MCF 10A (cell line): Measurements from ENCODE around the gene CDH12. TPM values are rescaled to one million over a fixed set of nuclear protein-coding genes. Genes with fewer than 3 reads are reported as not detected.

Experiments
- BruUV-seq: library from RNA; stranded (reverse); fragments of 400-500 nt; replicated peaks from 2 replicates; lab custom pipeline; 2021; lab: Mats Ljungman, UMichigan
- CTCF ChIA-PET: fragments of 300-600 bp; sonication (Branson Sonifier 250); formaldehyde crosslinking; extraction: SDS; loops from one replicate; lab custom pipeline; 2021; ENCODE audit warnings: antibody characterized with exemption, inconsistent platforms; lab: Yijun Ruan, JAX
- POLR2A ChIA-PET: fragments of 300-600, 350-650 bp; sonication (Branson Sonifier 250); formaldehyde crosslinking; extraction: SDS; loops from one replicate; lab custom pipeline; 2020; ENCODE audit warnings: antibody characterized with exemption, inconsistent platforms; lab: Yijun Ruan, JAX
- DNase-seq: peaks from one replicate; pipeline ENCODE4 v3.0.0-alpha.2; 2018; ENCODE audit not compliant: unreplicated experiment
- H3K27ac Mint-ChIP-seq: one replicate; pipeline ENCODE4 v1.8.0; 2022; ENCODE audit warnings: mild to moderate bottlenecking, low read depth, mixed read lengths; ENCODE audit not compliant: unreplicated experiment
- H3K27me3 Mint-ChIP-seq: one replicate; pipeline ENCODE4 v1.8.0; 2022; ENCODE audit warnings: mixed read lengths; ENCODE audit not compliant: insufficient read depth, unreplicated experiment
- H3K36me3 Mint-ChIP-seq: one replicate; pipeline ENCODE4 v1.8.0; 2022; ENCODE audit warnings: mild to moderate bottlenecking, moderate library complexity, mixed read lengths; ENCODE audit not compliant: insufficient read depth, unreplicated experiment
- H3K4me1 Mint-ChIP-seq: one replicate; pipeline ENCODE4 v1.8.0; 2022; ENCODE audit warnings: mixed read lengths; ENCODE audit not compliant: insufficient read depth, unreplicated experiment
- H3K4me3 Mint-ChIP-seq: one replicate; pipeline ENCODE4 v1.8.0; 2022; ENCODE audit warnings: mild to moderate bottlenecking, moderate library complexity, mixed read lengths; ENCODE audit not compliant: unreplicated experiment
- H3K9me3 Mint-ChIP-seq: one replicate; pipeline ENCODE4 v1.8.0; 2022; ENCODE audit warnings: mixed read lengths; ENCODE audit not compliant: unreplicated experiment
- intact Hi-C: fragments of 100-400 bp; cut with micrococcal nuclease; formaldehyde crosslinking; loops from 2 replicates; pipeline ENCODE4 v1.14.1; 2022
- total RNA-seq: library from RNA; stranded (reverse); gene quantifications from 2 replicates; pipeline ENCODE4 v1.2.3, GENCODE V29; 2022
- TF ChIP-seq, protein P1 (sequence below): fragments of 200-600 bp; IDR thresholded peaks from one replicate; pipeline ENCODE4 v1.8.0; 2022; ENCODE audit warnings: antibody characterized with exemption, mild to moderate bottlenecking; ENCODE audit not compliant: unreplicated experiment

CDH12 gene
- total RNA-seq, 1 experiment from 2014 or later: not detected

DNA sequence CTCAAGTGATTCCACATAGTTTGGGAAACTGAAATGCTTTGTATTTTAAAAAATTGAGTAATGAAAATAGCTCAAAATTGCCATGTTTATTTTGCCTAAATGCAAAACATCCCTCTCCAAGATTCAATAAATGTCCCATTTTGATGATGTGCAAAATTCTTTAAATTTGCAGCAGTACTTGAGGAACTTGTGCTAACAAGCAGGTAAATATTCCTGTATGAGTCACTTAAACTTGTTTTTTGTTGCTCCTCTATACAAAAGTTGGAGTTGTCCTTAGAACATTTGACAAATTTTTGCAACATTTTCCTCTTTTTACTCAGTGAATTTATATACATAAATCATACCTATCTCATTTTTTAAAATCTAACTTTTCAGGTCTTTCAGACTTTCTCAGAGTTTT is 280.2 kb downstream of the CDH12 start:
- Mint-ChIP-seq H3K4me3 (no peak overlapping the region), H3K4me1 (no peaks in the 10 kb centered on the region), H3K9me3 (no peaks in the 10 kb centered on the region), H3K36me3 (no peaks in the 10 kb centered on the region), H3K27me3 (no peaks in the 10 kb centered on the region), H3K27ac (no peak overlapping the region)
- intact Hi-C loops: no loop called here
- ChIA-PET CTCF (no interaction called here), POLR2A (no interaction called here)
- no peak for DNase-seq
- TF ChIP-seq, protein P1, sequence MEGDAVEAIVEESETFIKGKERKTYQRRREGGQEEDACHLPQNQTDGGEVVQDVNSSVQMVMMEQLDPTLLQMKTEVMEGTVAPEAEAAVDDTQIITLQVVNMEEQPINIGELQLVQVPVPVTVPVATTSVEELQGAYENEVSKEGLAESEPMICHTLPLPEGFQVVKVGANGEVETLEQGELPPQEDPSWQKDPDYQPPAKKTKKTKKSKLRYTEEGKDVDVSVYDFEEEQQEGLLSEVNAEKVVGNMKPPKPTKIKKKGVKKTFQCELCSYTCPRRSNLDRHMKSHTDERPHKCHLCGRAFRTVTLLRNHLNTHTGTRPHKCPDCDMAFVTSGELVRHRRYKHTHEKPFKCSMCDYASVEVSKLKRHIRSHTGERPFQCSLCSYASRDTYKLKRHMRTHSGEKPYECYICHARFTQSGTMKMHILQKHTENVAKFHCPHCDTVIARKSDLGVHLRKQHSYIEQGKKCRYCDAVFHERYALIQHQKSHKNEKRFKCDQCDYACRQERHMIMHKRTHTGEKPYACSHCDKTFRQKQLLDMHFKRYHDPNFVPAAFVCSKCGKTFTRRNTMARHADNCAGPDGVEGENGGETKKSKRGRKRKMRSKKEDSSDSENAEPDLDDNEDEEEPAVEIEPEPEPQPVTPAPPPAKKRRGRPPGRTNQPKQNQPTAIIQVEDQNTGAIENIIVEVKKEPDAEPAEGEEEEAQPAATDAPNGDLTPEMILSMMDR: no peak
- no TSS peak for BruUV-seq

DNA sequence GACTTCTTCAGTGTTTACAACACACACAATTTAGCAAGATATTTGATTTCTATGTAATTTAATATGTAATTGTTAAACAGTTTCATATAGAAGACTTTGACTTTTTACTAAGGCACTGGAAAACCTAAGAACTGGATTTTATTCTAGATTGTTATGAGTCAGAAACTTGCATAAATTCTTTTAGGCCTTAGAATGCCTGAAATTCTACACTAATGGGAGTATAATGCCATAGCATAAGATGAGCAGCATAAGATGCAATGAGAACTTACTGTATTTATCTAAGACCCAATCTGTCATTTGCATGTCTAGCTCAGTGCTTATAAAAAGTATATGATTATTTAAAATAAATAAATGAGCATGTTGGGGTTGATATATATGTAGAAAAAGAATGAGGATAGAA is 285.2 kb downstream of the CDH12 start:
- H3K4me3 Mint-ChIP-seq: no peak overlapping the region
- intact Hi-C loops: no loop called here
- BruUV-seq: no TSS peak
- no peaks in the 10 kb centered on the region for H3K27me3 Mint-ChIP-seq
- H3K9me3 Mint-ChIP-seq: no peaks in the 10 kb centered on the region
- ChIA-PET POLR2A (no interaction called here), CTCF (interaction anchor here (0.7 kb wide), 1 partner anchor 1544 kb away, joined by 3 read pairs; no protein-coding TSS in a partner anchor)
- no peaks in the 10 kb centered on the region for H3K36me3 Mint-ChIP-seq
- no peak for DNase-seq
- H3K4me1 Mint-ChIP-seq: no peaks in the 10 kb centered on the region
- H3K27ac Mint-ChIP-seq: no peak overlapping the region
- TF ChIP-seq, protein P1: no peak

DNA sequence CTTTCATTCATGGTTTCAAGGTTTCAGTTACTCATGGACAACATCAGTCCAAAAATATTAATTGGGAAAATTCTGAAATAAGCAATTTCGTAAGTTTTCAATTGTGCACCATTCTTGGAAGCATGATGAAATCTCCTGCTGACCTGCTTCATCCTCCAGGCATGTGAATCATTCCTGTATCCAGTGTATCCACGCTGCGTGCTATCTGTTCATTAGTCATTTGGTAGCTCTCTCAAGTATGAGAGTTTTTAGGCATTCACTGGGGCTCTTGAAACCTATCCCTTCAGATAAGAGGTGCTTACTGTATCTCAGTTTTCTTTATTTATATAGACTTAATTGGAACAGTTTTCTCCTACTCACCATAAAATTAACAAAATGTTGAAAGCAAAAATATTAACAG is 293.0 kb downstream of the CDH12 start:
- no peaks in the 10 kb centered on the region for H3K36me3 Mint-ChIP-seq
- no peaks in the 10 kb centered on the region for H3K27me3 Mint-ChIP-seq
- TF ChIP-seq, protein P1: no peak
- no TSS peak for BruUV-seq
- ChIA-PET CTCF (interaction anchor here (0.7 to 0.9 kb wide), 2 partner anchors 246 to 935 kb away, joined by 3 to 4 read pairs; no protein-coding TSS in a partner anchor), POLR2A (interaction anchor here (0.6 to 0.9 kb wide), 4 partner anchors 11 to 468 kb away, joined by 3 to 6 read pairs (median 4); no protein-coding TSS in a partner anchor)
- intact Hi-C loops: no loop called here
- peak; percentile 90 for DNase-seq
- H3K4me1 Mint-ChIP-seq: peaks cover 6% of the 10 kb centered on the region
- H3K27ac Mint-ChIP-seq: no peak overlapping the region
- H3K9me3 Mint-ChIP-seq: no peaks in the 10 kb centered on the region
- H3K4me3 Mint-ChIP-seq: no peak overlapping the region

GRCh38 chr5:22557251-22557650 is 295.9 kb downstream of the CDH12 start:
- POLR2A ChIA-PET: no interaction called here
- H3K4me3 Mint-ChIP-seq: no peak overlapping the region
- TF ChIP-seq, protein P1: no peak
- DNase-seq: no peak
- no peaks in the 10 kb centered on the region for H3K9me3 Mint-ChIP-seq
- H3K36me3 Mint-ChIP-seq: no peaks in the 10 kb centered on the region
- H3K27ac Mint-ChIP-seq: no peak overlapping the region
- CTCF ChIA-PET: interaction anchor here (1.4 kb wide), 1 partner anchor 23 kb away, joined by 3 read pairs; no protein-coding TSS in a partner anchor
- no TSS peak for BruUV-seq
- H3K27me3 Mint-ChIP-seq: no peaks in the 10 kb centered on the region
- peaks cover 6% of the 10 kb centered on the region for H3K4me1 Mint-ChIP-seq
- intact Hi-C loops: no loop called here
